Measurements from ENCODE around the gene ZBED2. TPM values are rescaled to one million over a fixed set of nuclear protein-coding genes. Genes with fewer than 3 reads are reported as not detected.

Gene ZBED2
- total RNA-seq, 2 experiments from 2014 or later, result 313 to 418 TPM

- Mint-ChIP-seq H3K27me3 (no peaks in the 10 kb centered on the region), H3K9me3 (ENCODE audit: low read depth) (peaks cover 6% of the 10 kb centered on the region), H3K4me1 (peaks cover 71% of the 10 kb centered on the region), H3K36me3 (ENCODE audit: low read depth) (peaks cover 41% of the 10 kb centered on the region), H3K27ac (peak overlapping the region; percentile 92), H3K4me3 (no peak overlapping the region)
- CTCF ChIA-PET, result interaction anchor here (0.7 to 4.8 kb wide), 12 partner anchors 10 to 163 kb away, joined by 3 to 37 read pairs (median 6); no protein-coding TSS in a partner anchor
- ATAC-seq (no peak), DNase-seq (peak; percentile 46)
- intact Hi-C loops (cut with DNase I, micrococcal nuclease), result loop anchor here (2.0 to 5.0 kb wide), 2 partner anchors 51 to 545 kb away; partner anchors contain the start of gene NECTIN3 (in 1 of the 2)
- POLR2A ChIA-PET, result interaction anchor here (2.3 kb wide), 1 partner anchor 23 kb away, joined by 16 read pairs; the partner anchor contains the start of gene ZBED2
Observed at GRCh38 chr3:111617406-111617805, 22.3 kb upstream of the ZBED2 start.

GRCh38 chr3:111616417-111617105 lies 21.4 kb upstream of the ZBED2 start:
- Mint-ChIP-seq H3K27me3 (no peaks in the 10 kb centered on the region), H3K9me3 (ENCODE audit: low read depth) (peaks cover 6% of the 10 kb centered on the region), H3K4me3 (no peak overlapping the region), H3K27ac (peak overlapping the region; percentile 92), H3K4me1 (peaks cover 77% of the 10 kb centered on the region), H3K36me3 (ENCODE audit: low read depth) (peaks cover 45% of the 10 kb centered on the region)
- POLR2A ChIA-PET, result interaction anchor here (0.6 to 2.3 kb wide), 9 partner anchors 14 to 993 kb away, joined by 3 to 16 read pairs (median 3); partner anchors contain the start of genes ABHD10 and ZBED2
- ATAC-seq (peak; percentile 84), DNase-seq (peak; percentile 84)
- CTCF ChIA-PET, result interaction anchor here (0.6 to 4.8 kb wide), 30 partner anchors 9 to 427 kb away, joined by 3 to 37 read pairs (median 4); partner anchors contain the start of genes CD96 and ZBED2
- intact Hi-C loops (cut with DNase I, micrococcal nuclease), result loop anchor here (1.0 to 5.0 kb wide), 6 partner anchors 21 to 544 kb away; partner anchors contain the start of genes CD96 (in 2 of the 2), NECTIN3 (in 1 of the 2) and ZBED2 (in 1 of the 2)

GRCh38 chr3:111615880-111616279 lies 20.7 kb upstream of the ZBED2 start:
- no peak for DNase-seq
- no peak overlapping the region for H3K4me3 Mint-ChIP-seq
- ChIA-PET POLR2A (interaction anchor here (0.6 to 2.3 kb wide), 9 partner anchors 9 to 363 kb away, joined by 3 to 16 read pairs (median 3); partner anchors contain the start of genes ABHD10 and ZBED2), CTCF (interaction anchor here (0.6 to 4.8 kb wide), 27 partner anchors 8 to 428 kb away, joined by 3 to 37 read pairs (median 5); partner anchors contain the start of genes CD96 and ZBED2)
- intact Hi-C loops (cut with DNase I, micrococcal nuclease), result loop anchor here (1.0 to 5.0 kb wide), 6 partner anchors 21 to 544 kb away; partner anchors contain the start of genes CD96 (in 2 of the 2), NECTIN3 (in 1 of the 2) and ZBED2 (in 1 of the 2)
- H3K36me3 Mint-ChIP-seq (ENCODE audit: low read depth), result peaks cover 50% of the 10 kb centered on the region
- peaks cover 84% of the 10 kb centered on the region for H3K4me1 Mint-ChIP-seq
- peaks cover 6% of the 10 kb centered on the region for H3K9me3 Mint-ChIP-seq (ENCODE audit: low read depth)
- no peak for ATAC-seq
- H3K27ac Mint-ChIP-seq, result peak overlapping the region; percentile 92
- H3K27me3 Mint-ChIP-seq, result no peaks in the 10 kb centered on the region

GRCh38 chr3:111613294-111613693 lies 18.1 kb upstream of the ZBED2 start:
- Mint-ChIP-seq H3K4me1 (peaks cover 99% of the 10 kb centered on the region), H3K27ac (peak overlapping the region; percentile 92), H3K9me3 (ENCODE audit: low read depth) (peaks cover 8% of the 10 kb centered on the region), H3K27me3 (no peaks in the 10 kb centered on the region), H3K36me3 (ENCODE audit: low read depth) (peaks cover 57% of the 10 kb centered on the region), H3K4me3 (no peak overlapping the region)
- ATAC-seq (peak; percentile 2), DNase-seq (peak; percentile 43)
- ChIA-PET CTCF (interaction anchor here (0.6 to 1.8 kb wide), 4 partner anchors 53 to 799 kb away, joined by 3 to 4 read pairs (median 3); no protein-coding TSS in a partner anchor), POLR2A (interaction anchor here (0.6 to 1.3 kb wide), 2 partner anchors 9 to 23 kb away, joined by 4 to 6 read pairs; no protein-coding TSS in a partner anchor)
- intact Hi-C loops (cut with DNase I, micrococcal nuclease), result loop anchor here in 1 of 2 experiments (5.0 kb wide), 1 partner anchor 364 kb away; the partner anchor contains the start of gene ABHD10

- H3K27ac Mint-ChIP-seq, result peak overlapping the region; percentile 98
- intact Hi-C loops (cut with DNase I, micrococcal nuclease), result loop anchor here (1.0 to 5.0 kb wide), 7 partner anchors 15 to 796 kb away; partner anchors contain the start of genes ZBED2 (in 2 of the 2), ABHD10 (in 1 of the 2) and CD96 (in 1 of the 2)
- ChIA-PET POLR2A (interaction anchor here (0.5 to 2.1 kb wide), 10 partner anchors 8 to 1355 kb away, joined by 3 to 12 read pairs (median 4); partner anchors contain the start of genes ABHD10 and ZBED2), CTCF (interaction anchor here (0.7 to 1.7 kb wide), 13 partner anchors 11 to 150 kb away, joined by 3 to 13 read pairs (median 4); partner anchors contain the start of genes CD96 and ZBED2)
- H3K4me1 Mint-ChIP-seq, result peaks cover 98% of the 10 kb centered on the region
- H3K27me3 Mint-ChIP-seq, result no peaks in the 10 kb centered on the region
- peak overlapping the region; percentile 62 for H3K4me3 Mint-ChIP-seq
- H3K36me3 Mint-ChIP-seq (ENCODE audit: low read depth), result peaks cover 58% of the 10 kb centered on the region
- peaks cover 4% of the 10 kb centered on the region for H3K9me3 Mint-ChIP-seq (ENCODE audit: low read depth)
- peak; percentile 62 for ATAC-seq
- DNase-seq, result peak; percentile 68
Observed at GRCh38 chr3:111610612-111611054, 15.5 kb upstream of the ZBED2 start.

GRCh38 chr3:111610189-111610588 lies 15.0 kb upstream of the ZBED2 start:
- POLR2A ChIA-PET, result interaction anchor here (0.5 to 2.1 kb wide), 10 partner anchors 16 to 1355 kb away, joined by 3 to 12 read pairs (median 4); partner anchors contain the start of genes ABHD10 and ZBED2

GRCh38 chr3:111609700-111610099 lies 14.6 kb upstream of the ZBED2 start:
- H3K27ac Mint-ChIP-seq, result peak overlapping the region; percentile 98

More at GRCh38 chr3:111610189-111610588, 15.0 kb upstream of the ZBED2 start:
- peaks cover 98% of the 10 kb centered on the region for H3K4me1 Mint-ChIP-seq
- intact Hi-C loops (cut with DNase I, micrococcal nuclease), result loop anchor here (1.0 to 5.0 kb wide), 7 partner anchors 15 to 796 kb away; partner anchors contain the start of genes ZBED2 (in 2 of the 2), ABHD10 (in 1 of the 2) and CD96 (in 1 of the 2)
- H3K4me3 Mint-ChIP-seq, result peak overlapping the region; percentile 62
- H3K27me3 Mint-ChIP-seq, result no peaks in the 10 kb centered on the region
- H3K9me3 Mint-ChIP-seq (ENCODE audit: low read depth), result peaks cover 4% of the 10 kb centered on the region
- CTCF ChIA-PET, result interaction anchor here (0.7 to 1.7 kb wide), 13 partner anchors 11 to 151 kb away, joined by 3 to 13 read pairs (median 4); partner anchors contain the start of genes CD96 and ZBED2
- H3K27ac Mint-ChIP-seq, result peak overlapping the region; percentile 98
- DNase-seq (peak; percentile 53), ATAC-seq (peak; percentile 56)
- H3K36me3 Mint-ChIP-seq (ENCODE audit: low read depth), result peaks cover 58% of the 10 kb centered on the region

GRCh38 chr3:111608383-111608782 lies 13.2 kb upstream of the ZBED2 start:
- DNase-seq (no peak), ATAC-seq (peak; percentile 5)
- intact Hi-C loops (cut with DNase I, micrococcal nuclease), result loop anchor here in 1 of 2 experiments (5.0 kb wide), 2 partner anchors 954 to 1801 kb away; partner anchors contain the start of genes ATG3 and SLC35A5
- CTCF ChIA-PET, result interaction anchor here (1.1 to 3.3 kb wide), 4 partner anchors 9 to 31 kb away, joined by 4 to 20 read pairs (median 4); no protein-coding TSS in a partner anchor
- H3K4me1 Mint-ChIP-seq, result peaks cover 98% of the 10 kb centered on the region
- H3K27ac Mint-ChIP-seq, result peak overlapping the region; percentile 98
- POLR2A ChIA-PET, result interaction anchor here (1.1 kb wide), 1 partner anchor 13 kb away, joined by 3 read pairs; the partner anchor contains the start of gene ZBED2
- H3K36me3 Mint-ChIP-seq (ENCODE audit: low read depth), result peaks cover 54% of the 10 kb centered on the region
- peaks cover 4% of the 10 kb centered on the region for H3K9me3 Mint-ChIP-seq (ENCODE audit: low read depth)
- H3K27me3 Mint-ChIP-seq, result no peaks in the 10 kb centered on the region
- H3K4me3 Mint-ChIP-seq, result no peak overlapping the region

More at GRCh38 chr3:111609700-111610099, 14.6 kb upstream of the ZBED2 start:
- H3K4me3 Mint-ChIP-seq, result peak overlapping the region; percentile 62
- DNase-seq, result no peak
- H3K4me1 Mint-ChIP-seq, result peaks cover 98% of the 10 kb centered on the region
- peaks cover 55% of the 10 kb centered on the region for H3K36me3 Mint-ChIP-seq (ENCODE audit: low read depth)
- no peak for ATAC-seq
- POLR2A ChIA-PET, result interaction anchor here (0.6 to 2.1 kb wide), 4 partner anchors 15 to 152 kb away, joined by 4 to 12 read pairs (median 8); partner anchors contain the start of gene ZBED2
- intact Hi-C loops (cut with DNase I, micrococcal nuclease), result loop anchor here (1.0 to 5.0 kb wide), 9 partner anchors 14 to 1802 kb away; partner anchors contain the start of genes ZBED2 (in 2 of the 2), ABHD10 (in 1 of the 2), ATG3 (in 1 of the 2) and CD96 (in 1 of the 2)
- CTCF ChIA-PET, result interaction anchor here (1.0 to 1.7 kb wide), 10 partner anchors 10 to 151 kb away, joined by 3 to 13 read pairs (median 4); partner anchors contain the start of genes CD96 and ZBED2
- no peaks in the 10 kb centered on the region for H3K27me3 Mint-ChIP-seq
- H3K9me3 Mint-ChIP-seq (ENCODE audit: low read depth), result peaks cover 4% of the 10 kb centered on the region

- no peak for ATAC-seq
- Mint-ChIP-seq H3K9me3 (ENCODE audit: low read depth) (peaks cover 4% of the 10 kb centered on the region), H3K4me3 (no peak overlapping the region), H3K27ac (peak overlapping the region; percentile 98), H3K4me1 (peaks cover 98% of the 10 kb centered on the region), H3K36me3 (ENCODE audit: low read depth) (peaks cover 54% of the 10 kb centered on the region), H3K27me3 (no peaks in the 10 kb centered on the region)
- POLR2A ChIA-PET, result interaction anchor here (0.6 to 1.2 kb wide), 3 partner anchors 8 to 14 kb away, joined by 3 read pairs; partner anchors contain the start of gene ZBED2
- intact Hi-C loops (cut with DNase I, micrococcal nuclease), result loop anchor here in 1 of 2 experiments (5.0 kb wide), 2 partner anchors 955 to 1800 kb away; partner anchors contain the start of genes ATG3 and SLC35A5
- CTCF ChIA-PET, result interaction anchor here (0.8 to 3.3 kb wide), 8 partner anchors 9 to 359 kb away, joined by 3 to 20 read pairs (median 4); no protein-coding TSS in a partner anchor
- DNase-seq, result no peak
Observed at GRCh38 chr3:111607240-111607920, 12.2 kb upstream of the ZBED2 start.

Measured in activated CD4-positive, alpha-beta T cell treated with anti-CD3 and anti-CD28 coated beads for 36 hours (primary cell).